Activated CD4-positive, alpha-beta T cell treated with anti-CD3 and anti-CD28 coated beads, Interleukin-10, Interleukin-2, amounts not matched to agents 100 ng/mL and 50 ng/mL, durations not matched to agents 16 hours and 8 hours (primary cell): ENCODE measurements around the gene KLHL14.
"Not testable (repeated sequence)": the region's sequence is repeated elsewhere in the genome, so short reads cannot be mapped to it uniquely, and the experiment has no call there.

ENCODE experiments used
- DNase-seq: peaks from one replicate; pipeline ENCODE4 v3.0.0-alpha.2; 2020

The KLHL14 gene, protein sequence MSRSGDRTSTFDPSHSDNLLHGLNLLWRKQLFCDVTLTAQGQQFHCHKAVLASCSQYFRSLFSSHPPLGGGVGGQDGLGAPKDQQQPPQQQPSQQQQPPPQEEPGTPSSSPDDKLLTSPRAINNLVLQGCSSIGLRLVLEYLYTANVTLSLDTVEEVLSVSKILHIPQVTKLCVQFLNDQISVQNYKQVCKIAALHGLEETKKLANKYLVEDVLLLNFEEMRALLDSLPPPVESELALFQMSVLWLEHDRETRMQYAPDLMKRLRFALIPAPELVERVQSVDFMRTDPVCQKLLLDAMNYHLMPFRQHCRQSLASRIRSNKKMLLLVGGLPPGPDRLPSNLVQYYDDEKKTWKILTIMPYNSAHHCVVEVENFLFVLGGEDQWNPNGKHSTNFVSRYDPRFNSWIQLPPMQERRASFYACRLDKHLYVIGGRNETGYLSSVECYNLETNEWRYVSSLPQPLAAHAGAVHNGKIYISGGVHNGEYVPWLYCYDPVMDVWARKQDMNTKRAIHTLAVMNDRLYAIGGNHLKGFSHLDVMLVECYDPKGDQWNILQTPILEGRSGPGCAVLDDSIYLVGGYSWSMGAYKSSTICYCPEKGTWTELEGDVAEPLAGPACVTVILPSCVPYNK

GRCh38 chr18:32772581-32773381, at the start of gene KLHL14:
Gene KLHL14, minus strand, starts transcription at chr18:32773023. Its CDS starts 2,432 bp downstream, at chr18:32770591.
- no peak for DNase-seq

- DNase-seq: no peak
Measured at GRCh38 chr18:32822197-32822596, 49.4 kb upstream of the KLHL14 start.

GRCh38 chr18:32815881-32816280, 43.1 kb upstream of the KLHL14 start:
- no peak for DNase-seq

DNA sequence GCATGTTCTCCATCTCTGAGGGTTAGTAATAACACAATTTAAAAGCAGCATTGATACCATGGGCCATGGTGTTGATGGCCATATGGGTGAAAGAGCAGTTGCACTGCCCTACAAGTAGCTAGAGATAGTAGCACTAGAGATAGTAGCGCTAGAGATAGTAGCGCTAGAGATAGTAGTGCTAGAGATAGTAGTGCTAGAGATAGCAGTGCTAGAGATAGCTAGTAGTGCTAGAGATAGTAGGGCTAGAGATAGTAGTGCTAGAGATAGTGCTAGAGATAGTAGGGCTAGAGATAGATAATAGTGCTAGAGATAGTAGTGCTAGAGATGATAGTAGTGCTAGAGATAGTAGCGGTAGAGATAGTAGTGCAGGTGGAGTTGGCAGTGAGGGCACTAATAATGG, 39.5 kb upstream of the KLHL14 start:
- no peak for DNase-seq

DNA sequence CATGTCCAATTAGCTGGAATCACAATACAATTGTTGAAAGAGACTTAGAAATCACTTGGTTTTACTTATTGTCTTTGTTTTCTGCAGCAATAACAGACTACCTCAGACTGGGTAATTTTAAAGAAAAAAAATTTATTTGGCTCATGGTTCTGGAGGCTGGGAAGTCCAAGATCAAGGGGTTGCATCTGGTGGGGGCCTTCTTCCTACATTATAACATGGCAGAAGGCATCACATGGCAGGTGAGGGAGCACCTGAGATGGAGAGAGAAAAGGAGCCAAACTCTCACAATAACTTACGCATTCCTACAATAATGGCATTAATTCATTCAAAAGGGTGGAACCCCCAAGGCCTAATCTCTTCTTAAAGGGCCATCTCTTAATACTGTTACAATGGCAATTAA, 37.5 kb upstream of the KLHL14 start:
- DNase-seq: no peak

- DNase-seq: no peak
Measured at GRCh38 chr18:32805354-32805753, 32.5 kb upstream of the KLHL14 start.

- DNase-seq: no peak
Measured at GRCh38 chr18:32804134-32804888, 31.5 kb upstream of the KLHL14 start.

DNA sequence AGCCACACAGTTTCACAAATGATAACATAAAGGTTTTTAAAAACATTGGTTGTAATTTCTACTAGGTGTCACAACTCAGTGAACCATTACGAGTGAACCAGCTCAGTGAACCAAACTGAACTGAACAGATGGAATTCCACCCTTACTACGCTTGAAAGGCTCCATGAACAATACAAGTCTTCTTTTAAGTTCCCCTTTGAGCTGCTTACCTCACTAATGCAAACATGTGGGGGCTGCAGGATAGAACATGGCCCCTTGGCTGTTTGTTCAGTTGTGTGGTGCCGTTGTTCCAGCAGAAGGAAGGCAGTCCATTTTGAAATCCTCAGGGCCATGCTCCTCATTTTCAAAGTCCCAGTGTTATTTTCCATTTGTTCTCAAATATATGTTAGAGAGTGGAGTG, 30.7 kb upstream of the KLHL14 start:
- DNase-seq: no peak

DNA sequence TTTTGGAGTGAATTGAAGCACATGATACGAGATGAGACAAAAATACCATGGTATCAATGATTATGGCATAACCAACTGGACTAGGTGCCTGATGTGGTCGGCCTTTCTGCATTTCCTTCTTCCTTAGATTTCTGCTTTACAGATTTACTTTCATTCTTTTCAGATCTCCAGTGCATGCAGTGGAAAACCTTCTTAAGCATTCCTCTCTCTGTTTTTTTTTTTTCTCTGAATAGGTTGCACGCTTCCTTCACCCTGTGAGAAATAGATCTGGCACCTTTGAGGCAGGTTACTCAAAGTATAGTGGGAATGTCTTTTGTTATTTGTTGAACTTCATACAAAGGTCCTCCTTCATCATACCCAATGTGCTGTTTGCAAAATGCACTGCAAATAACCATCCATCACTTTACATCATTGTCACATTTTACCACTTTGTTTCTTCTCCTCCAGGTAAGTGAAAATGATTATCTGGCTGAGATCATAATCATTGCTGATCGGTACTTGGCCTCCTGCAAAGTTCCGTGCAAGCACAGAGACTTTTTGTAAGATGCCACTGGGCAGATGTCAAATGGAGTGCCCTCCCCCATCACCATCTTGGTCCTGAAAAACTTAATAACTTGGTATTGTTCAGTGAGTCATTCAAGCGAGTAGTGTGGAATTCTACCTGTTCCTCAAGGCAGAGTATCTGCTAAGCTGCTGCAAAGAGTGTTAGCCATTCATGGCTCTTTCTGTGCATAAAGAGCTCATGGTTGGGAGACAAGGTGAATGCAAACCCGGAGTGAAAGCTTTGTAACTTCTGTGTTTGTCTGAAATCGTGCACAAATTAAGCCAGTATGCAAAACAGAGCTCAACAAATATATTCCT, 30.0 kb upstream of the KLHL14 start:
- DNase-seq: no peak

- DNase-seq: no peak
Measured at GRCh38 chr18:32801228-32801627, 28.4 kb upstream of the KLHL14 start.

- DNase-seq: no peak
Measured at GRCh38 chr18:32798209-32798960, 25.6 kb upstream of the KLHL14 start.

GRCh38 chr18:32794667-32795066, 21.8 kb upstream of the KLHL14 start:
- DNase-seq: not testable (repeated sequence)

DNA sequence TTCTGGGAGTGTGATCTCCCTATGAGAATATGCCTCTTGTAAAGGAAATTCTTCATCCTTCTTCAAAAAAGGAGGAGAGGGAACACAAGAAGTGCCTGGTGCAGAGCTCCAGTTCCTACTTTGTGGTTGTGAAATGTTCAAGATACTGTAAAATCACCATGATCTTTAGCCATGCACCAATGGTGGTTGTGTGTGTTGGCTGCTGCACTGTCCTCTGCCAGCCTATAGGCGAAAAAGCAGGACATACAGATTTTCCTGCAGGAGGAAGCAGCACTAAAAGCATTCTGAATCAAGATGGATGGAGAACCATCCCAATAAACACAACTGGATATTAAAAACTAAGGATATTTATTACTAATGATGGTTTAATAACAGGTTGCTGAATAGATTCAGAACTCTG, 6.2 kb upstream of the KLHL14 start:
- no peak for DNase-seq

GRCh38 chr18:32777049-32777448, 4.2 kb upstream of the KLHL14 start:
- DNase-seq: no peak

DNA sequence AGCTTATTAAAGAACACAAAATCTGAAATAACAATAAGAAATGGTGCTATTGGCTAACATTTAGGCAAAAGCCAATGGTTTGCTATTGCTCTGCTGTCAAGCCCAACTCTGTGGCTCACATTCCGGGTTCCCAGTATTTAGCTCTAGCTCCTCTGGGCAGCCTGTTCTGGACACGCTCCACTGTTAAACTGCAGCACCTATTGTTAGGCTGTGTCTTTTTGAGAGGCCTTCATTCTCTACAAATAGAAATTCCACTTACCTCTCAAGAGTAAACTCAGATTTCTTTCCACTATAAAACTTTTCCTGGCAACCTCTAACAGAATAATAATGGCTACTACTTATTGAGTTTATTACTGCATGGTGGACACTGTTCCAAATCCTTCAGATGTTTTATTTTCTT, 3.7 kb upstream of the KLHL14 start:
- no peak for DNase-seq

GRCh38 chr18:32775628-32776027, 2.8 kb upstream of the KLHL14 start:
- DNase-seq: no peak

GRCh38 chr18:32773382-32773712, 524 bp upstream of the KLHL14 start:
- DNase-seq: no peak

- DNase-seq: no peak
Measured at GRCh38 chr18:32771871-32772580, 797 bp downstream of the KLHL14 start.

- no peak for DNase-seq
Measured at GRCh38 chr18:32771169-32771751, 1.6 kb downstream of the KLHL14 start.

- DNase-seq: no peak
Measured at GRCh38 chr18:32770666-32771168, 2.1 kb downstream of the KLHL14 start.
